Skin of body (tissue), 2 donors: ENCODE data around the gene TMEM62. TPM values are rescaled to one million over a fixed set of nuclear protein-coding genes. Genes with fewer than 3 reads are reported as not detected.
"Not testable (repeated sequence)": the region's sequence is repeated elsewhere in the genome, so short reads cannot be mapped to it uniquely, and the experiment has no call there.

Experiments
- DNase-seq: peaks from one replicate; lab custom pipeline; 2025; lab: John Stamatoyannopoulos, UW
- total RNA-seq: library from RNA; depleted of rRNA; stranded (reverse); fragments of >200 nt; gene quantifications from one replicate; pipeline ENCODE4 v1.2.3, GENCODE V29; 2014

Gene TMEM62
- total RNA-seq, 1 donor from 2014 or later: 7.2 TPM

- no peak for DNase-seq
Observed at GRCh38 chr15:43121863-43122262, 11.5 kb upstream of the TMEM62 start.

GRCh38 chr15:43125100-43125661, 8.2 kb upstream of the TMEM62 start:
- no peak for DNase-seq

- DNase-seq: no peak
Observed at GRCh38 chr15:43126356-43126755, 7.0 kb upstream of the TMEM62 start.

GRCh38 chr15:43127752-43128151, 5.6 kb upstream of the TMEM62 start:
- no peak for DNase-seq

- not testable (repeated sequence) for DNase-seq
Observed at GRCh38 chr15:43128174-43128979, 5.0 kb upstream of the TMEM62 start.

- DNase-seq: no peak
Observed at GRCh38 chr15:43128980-43129335, 4.4 kb upstream of the TMEM62 start.

- no peak for DNase-seq
Observed at GRCh38 chr15:43132830-43133429, 456 bp upstream of the TMEM62 start.

GRCh38 chr15:43134157-43134635, 810 bp downstream of the TMEM62 start:
- DNase-seq: no peak

GRCh38 chr15:43135351-43135750, 2.0 kb downstream of the TMEM62 start:
- no peak for DNase-seq

GRCh38 chr15:43143203-43143941, 10.0 kb downstream of the TMEM62 start:
- DNase-seq: no peak

- DNase-seq: no peak
Observed at GRCh38 chr15:43144512-43144911, 11.1 kb downstream of the TMEM62 start.

- no peak for DNase-seq
Observed at GRCh38 chr15:43146184-43146583, 12.8 kb downstream of the TMEM62 start.

GRCh38 chr15:43150191-43150929, 17.0 kb downstream of the TMEM62 start:
- no peak for DNase-seq

- no peak for DNase-seq
Observed at GRCh38 chr15:43151688-43152087, 18.3 kb downstream of the TMEM62 start.

GRCh38 chr15:43153269-43153668, 19.9 kb downstream of the TMEM62 start:
- no peak for DNase-seq

- DNase-seq: no peak
Observed at GRCh38 chr15:43165801-43166325, 32.5 kb downstream of the TMEM62 start.

GRCh38 chr15:43167261-43167660, 33.9 kb downstream of the TMEM62 start:
- DNase-seq: not testable (repeated sequence)

- no peak for DNase-seq
Observed at GRCh38 chr15:43168192-43169107, 35.1 kb downstream of the TMEM62 start.

- DNase-seq: no peak
Observed at GRCh38 chr15:43169888-43170287, 36.5 kb downstream of the TMEM62 start.
